Left colon (tissue), 2 donors: ENCODE results near the gene NCAPG2. TPM values are rescaled to one million over a fixed set of nuclear protein-coding genes. Genes with fewer than 3 reads are reported as not detected.
"Not testable (repeated sequence)": the region's sequence is repeated elsewhere in the genome, so short reads cannot be mapped to it uniquely, and the experiment has no call there.

Source experiments
- ATAC-seq: fragments of 200-7000 bp; cut with Tn5 transposase; one replicate; pipeline ENCODE4 v1.9.1; 2020; ENCODE audit warnings: mild to moderate bottlenecking, moderate library complexity
- DNase-seq, 2 donors: peaks; one replicate each; pipeline ENCODE4 v3.0.0-alpha.2; 2020
- intact Hi-C, 2 donors: fragments of 100-400 bp; cut with DNase I in 1 of 2; cut with micrococcal nuclease in 1 of 2; formaldehyde crosslinking; loops; one replicate each; pipeline versions ENCODE4 v1.11.2 to v1.14.0; 2022; cut with DNase I, micrococcal nuclease
- total RNA-seq, 2 donors: library from RNA; stranded (reverse); fragmentation: NEBNext Ultra II Directional; extraction: Animal tissue kit (Norgen Biotek cat#: 25700); gene quantifications; one replicate each; pipeline ENCODE4 v1.2.1, GENCODE V29; 2021
- donor health status: DM: no; HTN: no; CAD: no.
- donor health status: DM: yes; HTN: yes; CAD: no.

NCAPG2 gene
- total RNA-seq, 2 donors from 2014 or later, result 6.6 to 12.2 TPM

DNA sequence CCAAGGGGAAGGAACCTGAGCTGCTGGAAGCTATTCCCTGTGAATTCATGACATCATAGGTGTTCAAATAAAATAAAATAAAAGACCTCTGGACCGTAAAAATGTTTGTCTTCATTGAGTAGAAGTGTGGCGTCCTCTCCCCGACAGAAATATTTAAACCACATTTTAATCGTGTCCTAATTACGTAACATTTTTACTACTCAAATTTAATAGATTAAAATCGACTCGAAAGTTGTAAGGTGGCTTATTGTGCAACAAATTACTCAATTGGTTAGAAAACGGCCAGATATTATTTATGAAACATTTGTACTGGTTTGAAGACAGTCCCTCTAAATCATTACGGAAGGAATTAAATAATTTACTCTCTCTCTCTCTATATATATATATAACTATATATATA lies 15.5 kb upstream of the NCAPG2 start:
- DNase-seq (no peak), ATAC-seq (no peak)
- intact Hi-C loops, result no loop called here

GRCh38 chr7:158716802-158717201 lies 12.2 kb upstream of the NCAPG2 start:
- intact Hi-C loops, result no loop called here
- DNase-seq (no peak), ATAC-seq (no peak)

DNA sequence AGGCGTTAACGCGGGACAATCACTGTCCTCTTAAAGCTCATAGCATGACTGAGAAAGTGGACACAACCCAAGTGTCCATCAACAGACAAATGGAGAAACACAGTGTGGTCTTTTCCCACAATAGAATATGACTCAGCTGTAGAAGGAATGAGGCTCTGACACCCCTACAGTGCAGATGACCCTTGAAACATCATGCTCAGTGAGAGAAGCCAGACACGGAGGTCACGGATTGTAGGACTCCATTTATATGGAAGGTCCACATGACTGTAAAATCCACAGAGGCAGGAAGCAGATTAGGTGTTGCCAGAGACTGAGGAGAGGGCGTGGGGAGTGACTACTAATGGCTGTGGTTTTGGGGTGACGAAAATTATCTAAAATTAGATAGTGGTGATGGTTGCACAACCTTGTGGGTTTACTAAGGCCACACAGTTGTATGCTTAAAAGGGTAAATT lies 6.1 kb upstream of the NCAPG2 start:
- no peak for ATAC-seq
- no peak for DNase-seq
- intact Hi-C loops, result no loop called here

GRCh38 chr7:158707610-158708009 lies 3.0 kb upstream of the NCAPG2 start:
- intact Hi-C loops, result no loop called here
- ATAC-seq (no peak), DNase-seq (no peak)

DNA sequence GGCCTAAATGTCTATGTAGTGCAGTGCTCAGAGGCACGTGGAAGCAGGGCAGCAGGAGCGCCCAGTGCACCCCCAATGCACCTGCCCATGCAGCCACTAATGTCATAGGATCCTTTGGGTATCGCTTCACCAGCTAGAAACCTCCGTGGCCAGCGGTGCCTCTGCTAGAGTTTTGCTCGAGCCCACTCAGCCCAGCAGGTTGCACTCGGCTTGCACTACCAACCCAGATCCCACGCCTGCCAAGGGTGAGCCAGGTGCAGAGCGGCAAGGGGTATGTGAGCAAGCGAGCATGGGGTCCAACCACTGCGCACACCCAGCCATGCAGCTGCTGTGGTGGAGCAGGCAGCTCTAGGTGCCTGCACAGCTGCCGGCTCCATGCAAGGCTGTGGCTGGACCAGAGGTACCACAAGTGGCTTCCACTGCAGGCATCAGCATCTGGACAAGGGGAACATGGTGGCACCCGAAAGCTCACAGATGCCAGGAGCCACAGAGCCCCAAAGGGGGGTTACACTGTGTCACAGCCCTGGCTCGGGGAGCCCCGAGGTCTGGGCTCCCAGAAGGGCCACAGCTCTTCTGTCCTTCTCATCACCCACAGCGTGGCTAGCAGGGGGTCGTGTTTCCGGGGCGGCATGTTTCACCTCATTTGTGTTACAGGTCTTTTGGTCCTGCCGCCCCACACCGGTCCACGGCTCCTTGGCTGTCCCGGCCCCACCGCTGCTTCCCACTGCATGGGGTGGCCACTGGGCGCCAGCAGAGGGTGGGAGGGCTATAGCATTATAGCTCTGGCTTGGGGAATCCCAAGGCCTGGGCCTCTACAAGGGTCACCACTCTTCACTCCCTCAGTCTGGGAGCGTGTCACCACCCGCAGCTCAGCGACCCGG lies 2.3 kb upstream of the NCAPG2 start:
- no peak for ATAC-seq
- intact Hi-C loops, result no loop called here
- no peak for DNase-seq

GRCh38 chr7:158706273-158706704 lies 1.7 kb upstream of the NCAPG2 start:
- intact Hi-C loops, result no loop called here
- ATAC-seq (no peak), DNase-seq (no peak)

DNA sequence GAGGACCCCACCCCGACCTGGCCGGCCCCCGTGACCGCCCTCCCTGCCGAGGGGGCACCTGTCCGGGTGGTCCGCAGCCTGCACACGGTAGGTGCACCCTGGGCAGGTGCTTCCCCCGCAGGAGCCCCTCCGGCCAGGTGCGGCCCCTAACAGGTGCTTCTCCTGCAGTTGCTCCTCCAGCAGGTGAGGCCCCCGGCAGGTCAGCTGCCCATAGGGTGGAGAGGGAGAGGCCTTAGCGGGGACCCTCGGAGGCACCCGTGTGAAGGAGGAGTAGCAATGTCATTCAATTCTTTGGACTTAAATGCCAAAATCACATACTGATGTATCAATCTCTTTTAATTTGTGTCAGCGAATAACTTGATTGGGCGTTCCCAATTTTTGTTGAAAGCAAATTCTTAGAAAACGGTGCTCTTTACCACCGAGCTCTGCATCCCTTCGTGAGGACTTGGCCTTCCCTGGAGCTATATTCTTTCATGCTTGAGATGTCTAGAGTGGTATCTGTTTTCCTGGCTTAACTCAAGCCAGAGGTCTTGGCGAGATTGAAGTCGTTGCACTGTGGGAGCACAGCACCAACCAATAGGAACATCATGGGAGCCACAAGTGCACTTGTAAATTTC lies 738 bp upstream of the NCAPG2 start:
- intact Hi-C loops, result no loop called here
- ATAC-seq, result peak; percentile 22
- DNase-seq, result no peak

GRCh38 chr7:158703679-158704523 lies 703 bp downstream of the NCAPG2 start:
- not testable (repeated sequence) for ATAC-seq

DNA sequence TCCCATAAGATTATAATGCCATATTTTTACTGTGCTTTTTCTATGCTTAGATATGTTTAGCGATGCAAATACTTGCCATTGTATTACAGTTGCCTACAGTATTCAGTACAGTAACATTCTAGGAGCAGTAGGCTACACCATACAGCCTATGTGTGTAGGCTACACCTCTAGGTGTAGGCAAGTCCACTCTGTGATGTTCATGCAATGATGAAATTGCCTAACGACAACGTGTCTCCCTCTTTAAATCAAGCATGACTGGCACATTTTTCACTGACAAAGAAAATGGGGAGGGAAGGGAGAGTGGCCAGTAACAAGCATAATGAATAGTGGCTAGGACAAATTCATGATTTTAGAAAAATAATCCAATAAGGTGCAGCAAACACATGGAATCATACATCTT lies 1.7 kb downstream of the NCAPG2 start:
- ATAC-seq (no peak), DNase-seq (no peak)
- intact Hi-C loops, result no loop called here

More at GRCh38 chr7:158703679-158704523, 703 bp downstream of the NCAPG2 start:
- intact Hi-C loops, result not testable (repeated sequence)
- peak in 1 of 2 donors; percentile 38 for DNase-seq

- ATAC-seq (no peak), DNase-seq (no peak)
- intact Hi-C loops, result no loop called here
Observed at GRCh38 chr7:158702196-158702595, 2.4 kb downstream of the NCAPG2 start.

DNA sequence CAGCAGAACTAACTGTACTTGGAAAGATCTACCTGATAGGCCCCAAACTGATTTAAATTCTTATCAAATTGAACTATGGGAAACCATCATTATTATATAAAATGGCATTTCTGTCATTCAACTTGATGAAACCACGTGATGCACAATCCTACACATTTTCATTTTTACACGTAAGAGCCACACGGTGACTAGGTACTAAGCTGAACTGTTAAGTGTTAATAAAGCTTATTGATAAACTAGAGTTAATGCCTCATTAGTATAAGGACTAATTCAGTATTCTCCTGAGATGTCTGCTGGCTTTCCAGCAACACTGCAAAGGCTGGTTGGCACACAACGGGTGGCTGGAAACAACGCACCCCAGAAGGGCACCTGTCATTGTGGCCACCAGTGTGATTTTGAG lies 4.6 kb downstream of the NCAPG2 start:
- intact Hi-C loops, result no loop called here
- no peak for DNase-seq

GRCh38 chr7:158699341-158699740 lies 5.3 kb downstream of the NCAPG2 start:
- no peak for ATAC-seq
- intact Hi-C loops, result loop anchor here in 1 of 2 donors (10.0 kb wide), 1 partner anchor 275 kb away; no protein-coding TSS in a partner anchor
- DNase-seq, result no peak

More for the DNA sequence above, 4.6 kb downstream of the NCAPG2 start:
- ATAC-seq, result no peak

DNA sequence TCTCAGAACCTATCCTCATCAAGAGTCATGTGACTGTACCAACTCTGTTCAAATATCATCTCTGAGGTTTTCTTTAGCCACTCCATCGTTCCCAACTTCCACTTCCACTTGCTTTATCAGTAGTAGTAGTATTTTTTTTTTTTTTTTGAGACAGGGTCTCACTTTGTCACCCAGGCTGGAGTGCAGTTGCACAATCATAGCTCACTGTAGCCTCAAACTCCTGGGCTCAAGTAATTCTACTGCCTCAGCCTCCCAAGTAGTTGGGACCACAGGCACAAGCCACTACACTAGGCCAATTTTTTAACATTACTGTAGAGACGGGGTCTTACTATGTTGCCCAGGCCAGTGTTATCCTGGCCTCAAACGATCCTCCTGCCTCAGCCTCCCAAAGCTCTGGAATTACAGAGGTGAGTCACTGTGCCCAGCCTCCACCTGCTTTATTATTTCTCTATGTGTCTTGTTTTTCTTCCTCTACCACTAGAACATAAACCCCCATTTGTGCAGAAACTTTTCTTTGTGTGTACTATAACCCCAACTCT lies 5.9 kb downstream of the NCAPG2 start:
- DNase-seq, result no peak
- intact Hi-C loops, result loop anchor here in 1 of 2 donors (10.0 kb wide), 1 partner anchor 276 kb away; no protein-coding TSS in a partner anchor
- no peak for ATAC-seq

- not testable (repeated sequence) for DNase-seq, ATAC-seq
- intact Hi-C loops, result loop anchor here (2.0 to 10.0 kb wide), 2 partner anchors 277 to 279 kb away; no protein-coding TSS in a partner anchor
Observed at GRCh38 chr7:158697597-158697996, 7.0 kb downstream of the NCAPG2 start.

DNA sequence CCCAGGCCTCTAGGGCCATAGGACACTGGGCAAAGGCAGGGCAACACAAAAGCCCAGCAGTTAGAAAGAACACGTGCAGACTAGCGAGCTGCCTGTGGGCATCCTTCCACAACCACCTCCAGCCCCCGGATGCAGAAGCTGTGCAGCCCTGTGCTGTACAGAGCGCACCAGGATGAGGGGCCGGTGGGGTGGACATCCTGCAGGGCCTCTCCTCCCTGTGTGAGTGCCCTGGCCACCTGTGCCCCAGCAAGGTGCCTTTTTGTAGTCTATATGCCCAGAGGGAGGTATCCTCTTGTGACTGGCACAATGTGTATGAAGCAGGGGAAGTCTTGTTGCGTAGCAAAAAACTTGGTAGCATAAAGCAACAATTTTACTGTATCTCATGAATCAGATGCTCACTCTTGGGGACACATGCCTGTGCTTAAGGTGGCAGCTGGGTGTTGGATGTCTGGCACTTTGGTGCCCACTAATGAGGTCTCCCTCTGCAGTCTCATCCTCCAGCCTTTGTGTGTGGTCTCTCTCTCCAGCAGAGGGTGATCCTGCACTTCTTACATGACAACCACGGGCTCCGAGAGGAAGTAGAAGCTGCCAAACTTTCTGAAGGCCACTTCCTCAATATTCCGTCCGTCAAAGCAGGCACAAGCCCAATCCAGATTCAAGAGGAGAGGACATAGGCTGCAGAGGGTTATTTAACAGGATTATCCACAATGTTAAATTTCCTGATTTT lies 8.7 kb downstream of the NCAPG2 start:
- intact Hi-C loops, result loop anchor here (2.0 to 10.0 kb wide), 2 partner anchors 279 to 281 kb away; no protein-coding TSS in a partner anchor
- ATAC-seq, result peak; percentile 100
- DNase-seq, result peak; percentile 51 to 78

DNA sequence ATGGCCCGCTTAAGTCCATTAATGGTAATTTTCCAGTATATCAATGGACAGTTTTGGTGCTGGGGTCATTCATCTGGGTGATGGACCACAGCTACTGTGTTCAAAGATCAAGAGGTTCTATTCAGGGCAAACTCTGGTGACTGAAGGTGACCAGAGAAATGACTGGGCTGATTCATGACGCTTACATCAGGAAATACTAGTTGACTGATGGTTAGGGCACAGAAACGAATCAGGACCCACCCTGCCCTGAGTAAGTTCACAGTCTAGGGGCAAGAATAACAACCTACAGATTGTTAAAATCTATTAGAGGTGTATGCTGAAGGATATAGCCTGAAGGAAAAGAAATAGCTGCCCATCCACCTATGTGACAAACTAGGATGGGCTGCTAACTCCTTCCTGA lies 9.5 kb downstream of the NCAPG2 start:
- ATAC-seq (no peak), DNase-seq (no peak)
- intact Hi-C loops, result loop anchor here in 1 of 2 donors (10.0 kb wide), 1 partner anchor 280 kb away; no protein-coding TSS in a partner anchor

DNA sequence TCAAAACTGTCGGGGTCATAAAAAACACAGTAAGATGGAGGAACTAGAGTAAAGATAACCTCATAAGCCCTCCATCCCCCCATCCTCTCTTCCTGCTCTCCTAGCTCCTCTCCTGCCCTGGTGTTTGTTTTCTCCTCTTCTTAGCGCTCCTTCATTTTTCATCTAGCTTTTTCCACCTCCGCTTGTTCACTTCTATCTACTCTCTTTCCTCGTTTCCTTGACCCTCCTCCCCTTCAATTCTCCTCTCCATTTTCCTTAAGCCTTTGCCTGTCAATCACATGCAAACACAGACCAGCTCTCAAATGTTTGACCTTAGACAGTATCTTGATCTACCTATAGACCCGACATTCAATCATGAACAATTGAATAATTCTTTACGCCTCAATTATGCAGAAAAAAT lies 10.0 kb downstream of the NCAPG2 start:
- ATAC-seq, result no peak
- intact Hi-C loops, result loop anchor here in 1 of 2 donors (10.0 kb wide), 1 partner anchor 280 kb away; no protein-coding TSS in a partner anchor
- DNase-seq, result no peak

GRCh38 chr7:158689488-158689887 lies 15.1 kb downstream of the NCAPG2 start:
- intact Hi-C loops, result no loop called here
- ATAC-seq, result no peak
- DNase-seq, result no peak
